H1 (cell line): Measurements from ENCODE around the gene PCDH9. TPM values are rescaled to one million over a fixed set of nuclear protein-coding genes. Genes with fewer than 3 reads are reported as not detected.
A peak's percentile ranks its signal among the peaks of the same experiment; 100 is the strongest.

Experiments used
- CTCF ChIA-PET: fragments of 300-600 bp; sonication (Branson Sonifier 250); formaldehyde crosslinking; loops from one replicate; lab custom pipeline; 2021; ENCODE audit not compliant: partially characterized antibody; lab: Charles Lee
- POLR2A ChIA-PET: fragments of 300-600 bp; sonication (Branson Sonifier 250); formaldehyde crosslinking; loops from one replicate; lab custom pipeline; 2021; ENCODE audit warnings: inconsistent platforms; ENCODE audit not compliant: partially characterized antibody; lab: Charles Lee
- DNase-seq, 2 experiments: peaks; one replicate each; pipeline versions ENCODE4 v3.0.0 to v3.0.0-alpha.2; 2010 to 2022; ENCODE audit warnings: low spot score in 2 of 2, low read depth in 1 of 2, mixed read lengths in 1 of 2
- FAIRE-seq: peaks from 2 replicates; lab custom pipeline; 2011; peaks lifted over from hg19 to GRCh38; lab: Jason Lieb, UNC
- H2AFZ ChIP-seq: 2 replicates; pipeline ENCODE4 v1.8.1; 2012; ENCODE audit warnings: low read length, inconsistent platforms
- H2AK5ac ChIP-seq: 2 replicates; pipeline ENCODE4 v1.6.1; 2013; ENCODE audit warnings: low read depth, low read length
- H2BK120ac ChIP-seq: replicated peaks from 2 replicates; pipeline ENCODE3; 2013; ENCODE audit warnings: low read depth, low read length, inconsistent platforms
- H2BK12ac ChIP-seq: 2 replicates; pipeline ENCODE4 v1.6.1; 2013; ENCODE audit warnings: low read depth, low read length
- H2BK15ac ChIP-seq: 2 replicates; pipeline ENCODE4 v1.6.1; 2013; ENCODE audit warnings: low read length
- H2BK20ac ChIP-seq: 2 replicates; pipeline ENCODE4 v1.6.1; 2013; ENCODE audit warnings: low read length
- H2BK5ac ChIP-seq: 2 replicates; pipeline ENCODE4 v1.6.1; 2013; ENCODE audit warnings: low read depth, low read length
- H3K14ac ChIP-seq: 2 replicates; pipeline ENCODE4 v1.6.1; 2013; ENCODE audit warnings: inconsistent platforms; ENCODE audit not compliant: insufficient read length
- H3K18ac ChIP-seq: 2 replicates; pipeline ENCODE4 v1.6.1; 2013; ENCODE audit warnings: low read length; ENCODE audit errors: extremely low read depth
- H3K23ac ChIP-seq: 2 replicates; pipeline ENCODE4 v1.6.1; 2013; ENCODE audit warnings: inconsistent platforms; ENCODE audit not compliant: insufficient read length
- H3K23me2 ChIP-seq: 2 replicates; pipeline ENCODE4 v1.6.1; 2013; ENCODE audit warnings: low read depth, low read length
- H3K27ac ChIP-seq: 2 replicates; pipeline ENCODE4 v1.6.1; 2011; ENCODE audit warnings: low read depth, low read length, inconsistent platforms
- H3K27me3 ChIP-seq, 4 experiments: replicated peaks in 1 of 4; 1 replicate in 1 of 4; 2 replicates in 3 of 4; pipeline versions ENCODE4 v1.6.1 to v1.8.1; 2011 to 2013; ENCODE audit warnings: low read length in 3 of 4, mild to moderate bottlenecking in 3 of 4, inconsistent platforms in 2 of 4, mixed read lengths in 2 of 4, moderate library complexity in 1 of 4; ENCODE audit not compliant: control insufficient read depth in 3 of 4, insufficient read depth in 3 of 4; ENCODE audit errors: extremely low read depth in 1 of 4
- H3K36me3 ChIP-seq, 4 experiments: 2 replicates each; pipeline versions ENCODE4 v1.6.1 to v1.8.1; 2011 to 2013; ENCODE audit warnings: mild to moderate bottlenecking in 4 of 4, low read length in 3 of 4, moderate library complexity in 2 of 4, control low read depth in 1 of 4, inconsistent platforms in 1 of 4; ENCODE audit not compliant: insufficient read depth in 4 of 4, control insufficient read depth in 2 of 4
- H3K4ac ChIP-seq: replicated peaks from 2 replicates; pipeline ENCODE3; 2013; ENCODE audit warnings: low read length, low read depth, mixed read lengths, inconsistent platforms; ENCODE audit not compliant: insufficient read length
- H3K4me1 ChIP-seq, 4 experiments: replicated peaks in 1 of 4; 1 replicate in 1 of 4; 2 replicates in 3 of 4; pipeline versions ENCODE4 v1.6.1 to v1.8.1; 2011 to 2013; ENCODE audit warnings: low read length in 3 of 4, inconsistent platforms in 2 of 4, mixed read lengths in 1 of 4; ENCODE audit not compliant: insufficient read depth in 4 of 4, control insufficient read depth in 3 of 4
- H3K4me2 ChIP-seq, 2 experiments: 2 replicates each; pipeline versions ENCODE4 v1.6.1 to v1.8.1; 2011 to 2013; ENCODE audit warnings: low read depth in 2 of 2, low read length in 2 of 2, control low read depth in 1 of 2, inconsistent platforms in 1 of 2, mild to moderate bottlenecking in 1 of 2; ENCODE audit not compliant: insufficient read depth in 1 of 2
- H3K4me3 ChIP-seq, 4 experiments: fragments of 200-600, 300-600 bp in 1 of 4; sonication (generic), shearing (Covaris generic), sonication (Bioruptor Twin) in 1 of 4; 2 replicates each; pipeline versions ENCODE4 v1.5.1 to v1.8.1; 2011 to 2016; ENCODE audit warnings: low read length in 4 of 4, low read depth in 3 of 4, control low read depth in 2 of 4, inconsistent platforms in 2 of 4, mild to moderate bottlenecking in 2 of 4, mixed read lengths in 1 of 4, moderate library complexity in 1 of 4; ENCODE audit not compliant: insufficient read depth in 2 of 4; ENCODE audit errors: extremely low read depth in 1 of 4
- H3K56ac ChIP-seq: replicated peaks from 2 replicates; pipeline ENCODE3; 2013; ENCODE audit warnings: low read depth, mild to moderate bottlenecking, mixed read lengths, low read length, inconsistent platforms; ENCODE audit not compliant: insufficient read length
- H3K79me1 ChIP-seq: 2 replicates; pipeline ENCODE4 v1.6.1; 2013; ENCODE audit warnings: low read depth, low read length, control low read depth
- H3K79me2 ChIP-seq, 2 experiments: 2 replicates each; pipeline versions ENCODE4 v1.6.1 to v1.8.1; 2012 to 2013; ENCODE audit warnings: low read length in 2 of 2, mild to moderate bottlenecking in 2 of 2, inconsistent platforms in 1 of 2; ENCODE audit not compliant: insufficient read depth in 2 of 2, control insufficient read depth in 1 of 2
- H3K9ac ChIP-seq, 4 experiments: replicated peaks in 1 of 4; 1 replicate in 1 of 4; 2 replicates in 3 of 4; pipeline versions ENCODE4 v1.6.1 to v1.8.1; 2011 to 2013; ENCODE audit warnings: low read depth in 3 of 4, low read length in 3 of 4, control low read depth in 2 of 4, mild to moderate bottlenecking in 2 of 4, moderate library complexity in 2 of 4, inconsistent platforms in 1 of 4; ENCODE audit errors: extremely low read depth in 1 of 4
- H3K9me3 ChIP-seq, 2 experiments: 2 replicates each; pipeline versions ENCODE4 v1.6.1 to v1.8.1; 2012 to 2013; ENCODE audit warnings: mild to moderate bottlenecking in 2 of 2, moderate library complexity in 2 of 2, control low read depth in 1 of 2, inconsistent platforms in 1 of 2, low read depth in 1 of 2, low read length in 1 of 2, mixed read lengths in 1 of 2; ENCODE audit not compliant: insufficient read depth in 2 of 2
- H4K20me1 ChIP-seq, 2 experiments: replicated peaks in 1 of 2; 2 replicates each; pipeline versions ENCODE3 to v1.8.1; 2011 to 2013; ENCODE audit warnings: inconsistent platforms in 2 of 2, low read length in 2 of 2, mild to moderate bottlenecking in 1 of 2; ENCODE audit not compliant: insufficient read depth in 2 of 2, control insufficient read depth in 1 of 2
- H4K5ac ChIP-seq: 2 replicates; pipeline ENCODE4 v1.6.1; 2013; ENCODE audit warnings: low read length, low read depth, mixed read lengths, inconsistent platforms; ENCODE audit not compliant: insufficient read length
- H4K8ac ChIP-seq: 2 replicates; pipeline ENCODE4 v1.8.0; 2013; ENCODE audit warnings: mild to moderate bottlenecking, moderate library complexity, low read length, inconsistent platforms; ENCODE audit not compliant: insufficient read depth; ENCODE audit errors: extremely low read depth
- H4K91ac ChIP-seq: replicated peaks from 2 replicates; pipeline ENCODE3; 2013; ENCODE audit warnings: low read length, mixed read lengths, inconsistent platforms; ENCODE audit not compliant: insufficient read length
- CEBPB ChIP-seq: IDR thresholded peaks from 2 replicates; pipeline ENCODE4 v1.6.1; 2012; ENCODE audit warnings: low read depth, low read length
- CTBP2 ChIP-seq: IDR thresholded peaks from 2 replicates; pipeline ENCODE4 v1.7.0; 2011; ENCODE audit warnings: borderline replicate concordance, mild to moderate bottlenecking, moderate library complexity, mixed read lengths, low read length; ENCODE audit not compliant: insufficient read depth, insufficient read length
- EZH2 ChIP-seq: fragments of 200-600 bp; sonication (generic); IDR thresholded peaks from 2 replicates; pipeline ENCODE4 v1.7.1; 2012; ENCODE audit warnings: low read depth, mild to moderate bottlenecking, moderate library complexity, low read length, inconsistent platforms; ENCODE audit not compliant: severe bottlenecking
- HDAC2 ChIP-seq, 2 experiments: fragments of 300-600 bp in 1 of 2; sonication (generic) in 1 of 2; IDR thresholded peaks; 2 replicates each; pipeline ENCODE4 v1.6.1; 2011 to 2012; ENCODE audit warnings: low read depth in 2 of 2, low read length in 2 of 2, mild to moderate bottlenecking in 2 of 2, moderate library complexity in 2 of 2, borderline replicate concordance in 1 of 2, inconsistent platforms in 1 of 2
- JUND ChIP-seq: IDR thresholded peaks from 2 replicates; pipeline ENCODE4 v1.6.1; 2011; ENCODE audit warnings: mild to moderate bottlenecking, improper control_type of control experiment, low read length
- MAFK ChIP-seq: IDR thresholded peaks from 2 replicates; pipeline ENCODE4 v1.6.1; 2012; ENCODE audit warnings: low read depth, mild to moderate bottlenecking, improper control_type of control experiment, low read length
- NRF1 ChIP-seq: IDR thresholded peaks from 2 replicates; pipeline ENCODE4 v1.6.1; 2011; ENCODE audit warnings: mild to moderate bottlenecking, low read depth, low read length, improper control_type of control experiment
- POU5F1 ChIP-seq: IDR thresholded peaks from 2 replicates; pipeline ENCODE4 v1.6.1; 2011; ENCODE audit warnings: low read depth, mild to moderate bottlenecking, low read length, moderate library complexity
- RBBP5 ChIP-seq: IDR thresholded peaks from 2 replicates; pipeline ENCODE4 v1.7.1; 2012; ENCODE audit warnings: low read depth, mild to moderate bottlenecking, inconsistent platforms, low read length, moderate library complexity, borderline replicate concordance
- SIRT6 ChIP-seq: IDR thresholded peaks from one replicate; pipeline ENCODE4 v1.7.1; 2012; ENCODE audit warnings: low read length, inconsistent platforms
- SP2 ChIP-seq: IDR thresholded peaks from 2 replicates; pipeline ENCODE4 v1.6.1; 2012; ENCODE audit warnings: mild to moderate bottlenecking, low read length, inconsistent platforms
- SP4 ChIP-seq: IDR thresholded peaks from 2 replicates; pipeline ENCODE4 v1.6.1; 2012; ENCODE audit warnings: low read length, inconsistent platforms
- SRF ChIP-seq: IDR thresholded peaks from 2 replicates; pipeline ENCODE4 v1.6.1; 2011; ENCODE audit warnings: mild to moderate bottlenecking, low read depth, low read length, moderate library complexity
- SUZ12 ChIP-seq: fragments of 200-600 bp; sonication (generic); IDR thresholded peaks from 2 replicates; pipeline ENCODE4 v1.6.1; 2012; ENCODE audit warnings: mild to moderate bottlenecking, inconsistent platforms, low read length, moderate library complexity, mixed read lengths
- TEAD4 ChIP-seq: IDR thresholded peaks from 2 replicates; pipeline ENCODE4 v1.6.1; 2012; ENCODE audit warnings: low read depth, low read length, inconsistent platforms, mixed read lengths
- WGBS, 2 experiments: shearing (Covaris generic) in 1 of 2; methylation state at CpG; one replicate each; pipeline versions ENCODE4 v1.1.6 to v1.1.7; 2013 to 2015; ENCODE audit warnings: low lambda C conversion rate in 2 of 2, mixed read lengths in 2 of 2, inconsistent platforms in 1 of 2, low coverage in 1 of 2, missing lambda C conversion rate in 1 of 2; ENCODE audit not compliant: insufficient replicate concordance in 2 of 2, insufficient coverage in 1 of 2, insufficient read length in 1 of 2; ENCODE audit errors: extremely low coverage in 1 of 2, missing lambda C conversion rate in 1 of 2; 5-methylcytosine and 5-hydroxymethylcytosine counted together
- polyA plus RNA-seq, 7 experiments: library from polyadenylated mRNA; depleted of rRNA in 3 of 7; stranded (reverse) in 5 of 7; unstranded in 2 of 7; fragments of >200 nt in 5 of 7; fragments of 200-250 nt in 2 of 7; gene quantifications; 1 replicate in 5 of 7; 2 replicates in 1 of 7; 4 replicates in 1 of 7; pipeline versions ENCODE4 v1.2.1 to v1.2.3, GENCODE V29; 2011 to 2013; ENCODE audit warnings: missing spikeins in 2 of 7, mixed read lengths in 2 of 7
- total RNA-seq: library from RNA; stranded (reverse); fragmentation: NEBNext Ultra II Directional; extraction: Animal tissue kit (Norgen Biotek cat#: 25700); gene quantifications from 2 replicates; pipeline ENCODE4 v1.2.1, GENCODE V29; 2021

The PCDH9 gene
- total and polyA plus RNA-seq, 2 of the 8 experiments (the other 6 are each of a cell fraction or from before 2014, with no cell fraction given), result 0.12 to 0.60 TPM

DNA sequence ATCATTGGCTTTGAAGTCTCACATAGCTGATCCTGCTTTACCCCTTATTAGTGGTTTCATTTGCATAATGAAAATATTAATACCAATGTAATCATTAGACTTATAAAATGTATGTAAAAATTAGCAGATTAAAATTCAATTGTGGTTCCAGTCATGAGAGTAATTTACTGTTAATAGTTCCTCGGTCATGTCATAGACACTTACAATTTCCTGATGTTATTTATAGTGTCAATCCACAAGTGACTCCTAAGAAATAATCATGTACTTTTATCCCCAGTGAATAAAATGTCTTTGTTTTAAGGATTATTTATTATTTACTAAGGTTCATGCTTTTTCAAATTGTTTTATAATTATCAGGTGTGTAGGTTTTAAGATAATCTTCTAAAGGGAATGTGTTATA, 138.5 kb downstream of the PCDH9 start:
- TF ChIP-seq HDAC2 (IDR thresholded peaks at IDR 0.05; ENCODE audit: borderline replicate concordance in 1 of 2, low read depth in 2 of 2, low read length in 2 of 2) (no peak), NRF1 (no peak), JUND (no peak), SP4 (no peak), SRF (no peak), SUZ12 (no peak), TEAD4 (no peak), RBBP5 (no peak), CTBP2 (no peak), POU5F1 (no peak), SIRT6 (no peak), EZH2 (no peak), MAFK (no peak), CEBPB (no peak), SP2 (no peak)
- no peaks in the 10 kb centered on the region for H4K20me1 ChIP-seq
- ChIA-PET CTCF (no interaction called here), POLR2A (no interaction called here)
- H3K56ac ChIP-seq, result no peak overlapping the region
- no peaks in the 10 kb centered on the region for H3K79me2 ChIP-seq
- DNase-seq (no peak), FAIRE-seq (no peak)
- no peak overlapping the region for H2BK20ac ChIP-seq
- no peak overlapping the region for H2BK12ac ChIP-seq
- H3K4ac ChIP-seq, result no peak overlapping the region
- no peak overlapping the region for H4K8ac ChIP-seq
- no peak overlapping the region for H2BK15ac ChIP-seq
- no peak overlapping the region for H4K91ac ChIP-seq
- no peak overlapping the region for H3K4me2 ChIP-seq
- no peaks in the 10 kb centered on the region for H3K27me3 ChIP-seq
- H3K18ac ChIP-seq, result no peak overlapping the region
- H3K4me3 ChIP-seq, result no peak overlapping the region
- no peak overlapping the region for H3K23ac ChIP-seq
- no peak overlapping the region for H2AK5ac ChIP-seq
- no peaks in the 10 kb centered on the region for H3K79me1 ChIP-seq
- no peak overlapping the region for H3K27ac ChIP-seq
- H3K4me1 ChIP-seq, result no peaks in the 10 kb centered on the region
- H3K9me3 ChIP-seq, result no peaks in the 10 kb centered on the region
- H2BK5ac ChIP-seq, result no peak overlapping the region
- H2AFZ ChIP-seq, result no peak overlapping the region
- H3K36me3 ChIP-seq, result no peaks in the 10 kb centered on the region
- H4K5ac ChIP-seq, result no peak overlapping the region
- H3K23me2 ChIP-seq, result no peaks in the 10 kb centered on the region
- H2BK120ac ChIP-seq, result no peak overlapping the region
- no peak overlapping the region for H3K14ac ChIP-seq
- H3K9ac ChIP-seq, result peak overlapping the region in 1 of 4 experiments; percentile 49; a peak in 1 of 7 replicates
- WGBS, 2 experiments, result 100% methylated on average over 1 of the region's 1 CpG; no CpG with 5 or more reads in 1 of the 2 experiments
